Stimulated activated CD4-positive, alpha-beta T cell treated with anti-CD3 and anti-CD28 coated beads, Interleukin-12 subunit alpha, Interleukin-12 subunit beta, amount 100 ng/mL, for 24 hours (primary cell): ENCODE results near the gene AKAP10.
A peak's percentile ranks its signal among the peaks of the same experiment; 100 is the strongest.
"Not testable (repeated sequence)": the region's sequence is repeated elsewhere in the genome, so short reads cannot be mapped to it uniquely, and the experiment has no call there.

ENCODE experiments used
- DNase-seq, 2 experiments: peaks; one replicate each; pipeline ENCODE4 v3.0.0-alpha.2; 2020; ENCODE audit warnings: low read depth in 2 of 2

Gene AKAP10

GRCh38 chr17:19867329-19868078, 110.1 kb downstream of the AKAP10 start, which contains the start of gene ULK2:
Gene ULK2, minus strand, starts transcription at chr17:19867936. Its CDS starts 519 bp downstream, at chr17:19867417.
- peak; percentile 22 to 35 for DNase-seq

- peak; percentile 18 to 31 for DNase-seq
Observed at GRCh38 chr17:19867079-19867328, 110.6 kb downstream of the AKAP10 start.

- DNase-seq, result no peak
Observed at GRCh38 chr17:19865021-19865420, 112.6 kb downstream of the AKAP10 start.

GRCh38 chr17:19860647-19861177, 116.9 kb downstream of the AKAP10 start:
- DNase-seq, result not testable (repeated sequence)

GRCh38 chr17:19857640-19858039, 120.0 kb downstream of the AKAP10 start:
- no peak for DNase-seq
